HEK293 (cell line): ENCODE data around the gene ANKFN1.

Source experiments
- CTCF ChIA-PET: fragments of 350-600 bp; formaldehyde crosslinking; extraction: SDS; loops from one replicate; lab custom pipeline; 2021; ENCODE audit warnings: antibody characterized with exemption; lab: Yijun Ruan, JAX
- POLR2A ChIA-PET: fragments of 300-600 bp; formaldehyde crosslinking; extraction: SDS; loops from one replicate; lab custom pipeline; 2020; ENCODE audit warnings: antibody characterized with exemption, inconsistent platforms; lab: Yijun Ruan, JAX
- H3K27ac ChIP-seq: fragments of 200-500 bp; sonication (Bioruptor generic); 2 replicates; pipeline ENCODE4 v1.5.1; 2014; ENCODE audit warnings: low read depth, low read length, control low read depth, inconsistent platforms; ENCODE audit errors: extremely low read depth
- H3K36me3 ChIP-seq, 2 experiments: fragments of 200-500 bp in 1 of 2; sonication (Bioruptor generic) in 1 of 2; 1 replicate in 1 of 2; 2 replicates in 1 of 2; pipeline ENCODE4 v1.5.1; 2014 to 2017; ENCODE audit warnings: inconsistent platforms in 2 of 2, low read length in 2 of 2; ENCODE audit not compliant: control insufficient read depth in 2 of 2, insufficient read depth in 1 of 2
- H3K4me1 ChIP-seq: fragments of 200-500 bp; sonication (Bioruptor generic); 2 replicates; pipeline ENCODE4 v1.5.1; 2014; ENCODE audit warnings: mild to moderate bottlenecking, low read length, inconsistent platforms; ENCODE audit not compliant: control insufficient read depth, insufficient read depth
- H3K4me3 ChIP-seq: 2 replicates; pipeline ENCODE4 v1.5.1; 2011; ENCODE audit warnings: low read depth, mild to moderate bottlenecking, control low read depth, low read length, moderate library complexity
- H3K9me3 ChIP-seq: fragments of 200-500 bp; sonication (Bioruptor generic); 2 replicates; pipeline ENCODE4 v1.5.1; 2014; ENCODE audit warnings: low read depth, low read length, inconsistent platforms; ENCODE audit not compliant: control insufficient read depth, insufficient read depth
- HIC1 ChIP-seq: fragments of 450-650 bp; formaldehyde crosslinking; IDR thresholded peaks from 2 replicates; pipeline ENCODE4 v1.5.1; 2016; ENCODE audit warnings: missing biosample characterization, missing genetic modification characterization
- OVOL3 ChIP-seq: fragments of 450-650 bp; formaldehyde crosslinking; IDR thresholded peaks from 2 replicates; pipeline ENCODE4 v1.5.1; 2016; ENCODE audit warnings: missing biosample characterization, missing genetic modification characterization
- PRDM2 ChIP-seq: fragments of 450-650 bp; formaldehyde crosslinking; IDR thresholded peaks from 2 replicates; pipeline ENCODE4 v1.5.1; 2016; ENCODE audit warnings: missing biosample characterization, missing genetic modification characterization, borderline replicate concordance
- ZBTB20 ChIP-seq: fragments of 450-650 bp; formaldehyde crosslinking; IDR thresholded peaks from 2 replicates; pipeline ENCODE4 v1.5.1; 2016; ENCODE audit warnings: missing biosample characterization, missing genetic modification characterization
- ZNF138 ChIP-seq: fragments of 450-650 bp; formaldehyde crosslinking; IDR thresholded peaks from 2 replicates; pipeline ENCODE4 v1.5.1; 2016; ENCODE audit warnings: missing biosample characterization, missing genetic modification characterization, borderline replicate concordance
- ZNF157 ChIP-seq: fragments of 450-650 bp; formaldehyde crosslinking; IDR thresholded peaks from 2 replicates; pipeline ENCODE4 v1.5.1; 2016; ENCODE audit warnings: missing biosample characterization, missing genetic modification characterization
- ZNF221 ChIP-seq: fragments of 450-650 bp; formaldehyde crosslinking; IDR thresholded peaks from 2 replicates; pipeline ENCODE4 v1.5.1; 2017; ENCODE audit warnings: missing biosample characterization, missing genetic modification characterization, borderline replicate concordance
- ZNF488 ChIP-seq: fragments of 450-650 bp; formaldehyde crosslinking; IDR thresholded peaks from 2 replicates; pipeline ENCODE4 v1.5.1; 2016; ENCODE audit warnings: missing biosample characterization, missing genetic modification characterization
- ZNF549 ChIP-seq: fragments of 450-650 bp; IDR thresholded peaks from 2 replicates; pipeline ENCODE4 v1.5.1; 2018; ENCODE audit warnings: missing biosample characterization, missing genetic modification characterization, mild to moderate bottlenecking, inconsistent platforms, moderate library complexity
- ZNF555 ChIP-seq: fragments of 450-650 bp; formaldehyde crosslinking; conservative IDR thresholded peaks from 2 replicates; pipeline ENCODE4 v1.5.1; 2017; ENCODE audit warnings: missing biosample characterization, mild to moderate bottlenecking, missing genetic modification characterization, inconsistent platforms
- ZNF610 ChIP-seq: fragments of 450-650 bp; formaldehyde crosslinking; IDR thresholded peaks from 2 replicates; pipeline ENCODE4 v1.5.1; 2016; ENCODE audit warnings: missing biosample characterization, missing genetic modification characterization, borderline replicate concordance
- ZNF670 ChIP-seq: fragments of 450-650 bp; formaldehyde crosslinking; IDR thresholded peaks from 2 replicates; pipeline ENCODE4 v1.5.1; 2016; ENCODE audit warnings: missing biosample characterization, missing genetic modification characterization, low read depth
- ZNF843 ChIP-seq: fragments of 450-650 bp; formaldehyde crosslinking; IDR thresholded peaks from 2 replicates; pipeline ENCODE4 v1.5.1; 2016; ENCODE audit warnings: missing biosample characterization, missing genetic modification characterization
- ZSCAN16 ChIP-seq: fragments of 450-650 bp; formaldehyde crosslinking; IDR thresholded peaks from 2 replicates; pipeline ENCODE4 v1.5.1; 2016; ENCODE audit warnings: missing biosample characterization, missing genetic modification characterization
- TF ChIP-seq, protein P1 (sequence below): fragments of 450-650 bp; formaldehyde crosslinking; IDR thresholded peaks from 2 replicates; pipeline ENCODE4 v1.5.0; 2017; ENCODE audit warnings: missing biosample characterization, missing genetic modification characterization, borderline replicate concordance
- TF ChIP-seq, protein P2 (sequence below): fragments of 450-650 bp; formaldehyde crosslinking; optimal IDR thresholded peaks from 2 replicates; pipeline ENCODE3; 2016; ENCODE audit warnings: missing biosample characterization, mild to moderate bottlenecking, missing genetic modification characterization
- TF ChIP-seq, protein P3 (sequence below): fragments of 450-650 bp; formaldehyde crosslinking; IDR thresholded peaks from 2 replicates; pipeline ENCODE4 v1.5.1; 2017; ENCODE audit warnings: missing biosample characterization, mild to moderate bottlenecking, missing genetic modification characterization, moderate library complexity
- TF ChIP-seq, protein P4 (sequence below): fragments of 450-650 bp; formaldehyde crosslinking; conservative IDR thresholded peaks from 2 replicates; pipeline ENCODE4 v1.5.1; 2016; ENCODE audit warnings: low read depth, missing biosample characterization, missing genetic modification characterization

ANKFN1 gene

DNA sequence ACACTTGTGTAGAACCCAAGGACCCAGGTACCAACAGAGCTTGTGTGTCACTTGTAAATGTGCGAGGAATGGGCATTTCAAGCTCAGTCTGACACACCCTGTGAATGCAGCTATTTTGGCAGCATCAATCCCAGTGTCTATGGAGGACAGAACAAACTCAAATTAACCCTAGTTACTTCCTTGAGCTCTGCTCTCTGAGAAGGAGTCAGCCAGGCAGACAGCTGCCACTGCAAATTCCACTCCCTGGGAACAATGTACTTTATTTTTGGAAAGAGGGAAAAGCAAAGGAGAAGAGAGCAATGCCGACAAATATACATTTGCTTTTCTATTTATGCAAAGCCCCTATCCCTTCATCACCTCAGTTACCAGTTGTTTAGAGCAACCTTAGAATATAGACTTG, 391.8 kb downstream of the ANKFN1 start:
- Histone ChIP-seq H3K9me3 (no peaks in the 10 kb centered on the region), H3K27ac (no peak overlapping the region), H3K36me3 (no peaks in the 10 kb centered on the region), H3K4me1 (no peaks in the 10 kb centered on the region), H3K4me3 (no peak overlapping the region)
- TF ChIP-seq OVOL3 (tag by site-specific recombination) (no peak), ZNF843 (tag by site-specific recombination) (no peak), ZNF488 (no peak), ZNF157 (tag by site-specific recombination) (no peak), ZNF670 (tag by site-specific recombination) (no peak), PRDM2 (tag by site-specific recombination) (no peak), ZNF610 (no peak), HIC1 (tag by site-specific recombination) (no peak), ZNF555 (tag by site-specific recombination) (no peak), ZNF221 (no peak), ZBTB20 (no peak), ZNF138 (tag by site-specific recombination) (no peak), ZNF549 (tag by site-specific recombination) (no peak), ZSCAN16 (tag by site-specific recombination) (no peak)
- TF ChIP-seq, protein P1, sequence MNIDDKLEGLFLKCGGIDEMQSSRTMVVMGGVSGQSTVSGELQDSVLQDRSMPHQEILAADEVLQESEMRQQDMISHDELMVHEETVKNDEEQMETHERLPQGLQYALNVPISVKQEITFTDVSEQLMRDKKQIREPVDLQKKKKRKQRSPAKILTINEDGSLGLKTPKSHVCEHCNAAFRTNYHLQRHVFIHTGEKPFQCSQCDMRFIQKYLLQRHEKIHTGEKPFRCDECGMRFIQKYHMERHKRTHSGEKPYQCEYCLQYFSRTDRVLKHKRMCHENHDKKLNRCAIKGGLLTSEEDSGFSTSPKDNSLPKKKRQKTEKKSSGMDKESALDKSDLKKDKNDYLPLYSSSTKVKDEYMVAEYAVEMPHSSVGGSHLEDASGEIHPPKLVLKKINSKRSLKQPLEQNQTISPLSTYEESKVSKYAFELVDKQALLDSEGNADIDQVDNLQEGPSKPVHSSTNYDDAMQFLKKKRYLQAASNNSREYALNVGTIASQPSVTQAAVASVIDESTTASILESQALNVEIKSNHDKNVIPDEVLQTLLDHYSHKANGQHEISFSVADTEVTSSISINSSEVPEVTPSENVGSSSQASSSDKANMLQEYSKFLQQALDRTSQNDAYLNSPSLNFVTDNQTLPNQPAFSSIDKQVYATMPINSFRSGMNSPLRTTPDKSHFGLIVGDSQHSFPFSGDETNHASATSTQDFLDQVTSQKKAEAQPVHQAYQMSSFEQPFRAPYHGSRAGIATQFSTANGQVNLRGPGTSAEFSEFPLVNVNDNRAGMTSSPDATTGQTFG (tag by site-specific recombination): no peak
- TF ChIP-seq, protein P2, sequence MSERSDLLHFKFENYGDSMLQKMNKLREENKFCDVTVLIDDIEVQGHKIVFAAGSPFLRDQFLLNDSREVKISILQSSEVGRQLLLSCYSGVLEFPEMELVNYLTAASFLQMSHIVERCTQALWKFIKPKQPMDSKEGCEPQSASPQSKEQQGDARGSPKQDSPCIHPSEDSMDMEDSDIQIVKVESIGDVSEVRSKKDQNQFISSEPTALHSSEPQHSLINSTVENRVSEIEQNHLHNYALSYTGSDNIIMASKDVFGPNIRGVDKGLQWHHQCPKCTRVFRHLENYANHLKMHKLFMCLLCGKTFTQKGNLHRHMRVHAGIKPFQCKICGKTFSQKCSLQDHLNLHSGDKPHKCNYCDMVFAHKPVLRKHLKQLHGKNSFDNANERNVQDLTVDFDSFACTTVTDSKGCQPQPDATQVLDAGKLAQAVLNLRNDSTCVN (tag by site-specific recombination): no peak
- TF ChIP-seq, protein P3, sequence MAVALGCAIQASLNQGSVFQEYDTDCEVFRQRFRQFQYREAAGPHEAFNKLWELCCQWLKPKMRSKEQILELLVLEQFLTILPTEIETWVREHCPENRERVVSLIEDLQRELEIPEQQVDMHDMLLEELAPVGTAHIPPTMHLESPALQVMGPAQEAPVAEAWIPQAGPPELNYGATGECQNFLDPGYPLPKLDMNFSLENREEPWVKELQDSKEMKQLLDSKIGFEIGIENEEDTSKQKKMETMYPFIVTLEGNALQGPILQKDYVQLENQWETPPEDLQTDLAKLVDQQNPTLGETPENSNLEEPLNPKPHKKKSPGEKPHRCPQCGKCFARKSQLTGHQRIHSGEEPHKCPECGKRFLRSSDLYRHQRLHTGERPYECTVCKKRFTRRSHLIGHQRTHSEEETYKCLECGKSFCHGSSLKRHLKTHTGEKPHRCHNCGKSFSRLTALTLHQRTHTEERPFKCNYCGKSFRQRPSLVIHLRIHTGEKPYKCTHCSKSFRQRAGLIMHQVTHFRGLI (tag by site-specific recombination): no peak
- TF ChIP-seq, protein P4, sequence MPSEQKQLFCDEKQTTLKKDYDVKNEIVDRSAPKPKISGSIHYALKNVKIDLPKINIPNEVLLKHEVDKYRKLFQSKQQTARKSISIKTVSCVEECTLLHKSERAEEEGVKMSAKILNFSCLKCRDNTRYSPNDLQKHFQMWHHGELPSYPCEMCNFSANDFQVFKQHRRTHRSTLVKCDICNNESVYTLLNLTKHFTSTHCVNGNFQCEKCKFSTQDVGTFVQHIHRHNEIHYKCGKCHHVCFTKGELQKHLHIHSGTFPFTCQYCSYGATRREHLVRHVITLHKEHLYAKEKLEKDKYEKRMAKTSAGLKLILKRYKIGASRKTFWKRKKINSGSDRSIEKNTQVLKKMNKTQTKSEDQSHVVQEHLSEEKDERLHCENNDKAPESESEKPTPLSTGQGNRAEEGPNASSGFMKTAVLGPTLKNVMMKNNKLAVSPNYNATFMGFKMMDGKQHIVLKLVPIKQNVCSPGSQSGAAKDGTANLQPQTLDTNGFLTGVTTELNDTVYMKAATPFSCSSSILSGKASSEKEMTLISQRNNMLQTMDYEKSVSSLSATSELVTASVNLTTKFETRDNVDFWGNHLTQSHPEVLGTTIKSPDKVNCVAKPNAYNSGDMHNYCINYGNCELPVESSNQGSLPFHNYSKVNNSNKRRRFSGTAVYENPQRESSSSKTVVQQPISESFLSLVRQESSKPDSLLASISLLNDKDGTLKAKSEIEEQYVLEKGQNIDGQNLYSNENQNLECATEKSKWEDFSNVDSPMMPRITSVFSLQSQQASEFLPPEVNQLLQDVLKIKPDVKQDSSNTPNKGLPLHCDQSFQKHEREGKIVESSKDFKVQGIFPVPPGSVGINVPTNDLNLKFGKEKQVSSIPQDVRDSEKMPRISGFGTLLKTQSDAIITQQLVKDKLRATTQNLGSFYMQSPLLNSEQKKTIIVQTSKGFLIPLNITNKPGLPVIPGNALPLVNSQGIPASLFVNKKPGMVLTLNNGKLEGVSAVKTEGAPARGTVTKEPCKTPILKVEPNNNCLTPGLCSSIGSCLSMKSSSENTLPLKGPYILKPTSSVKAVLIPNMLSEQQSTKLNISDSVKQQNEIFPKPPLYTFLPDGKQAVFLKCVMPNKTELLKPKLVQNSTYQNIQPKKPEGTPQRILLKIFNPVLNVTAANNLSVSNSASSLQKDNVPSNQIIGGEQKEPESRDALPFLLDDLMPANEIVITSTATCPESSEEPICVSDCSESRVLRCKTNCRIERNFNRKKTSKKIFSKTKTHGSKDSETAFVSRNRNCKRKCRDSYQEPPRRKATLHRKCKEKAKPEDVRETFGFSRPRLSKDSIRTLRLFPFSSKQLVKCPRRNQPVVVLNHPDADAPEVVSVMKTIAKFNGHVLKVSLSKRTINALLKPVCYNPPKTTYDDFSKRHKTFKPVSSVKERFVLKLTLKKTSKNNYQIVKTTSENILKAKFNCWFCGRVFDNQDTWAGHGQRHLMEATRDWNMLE (tag by site-specific recombination): no peak
- ChIA-PET CTCF (no interaction called here), POLR2A (no interaction called here)
